A673 (cell line): ENCODE results near the gene NXNL2.

Experiments
- EZH2 ChIP-seq: fragments of 200-600 bp; sonication (generic); IDR thresholded peaks from 2 replicates; pipeline ENCODE4 v1.6.1; 2017; ENCODE audit warnings: borderline replicate concordance, low read depth, mild to moderate bottlenecking, mixed read lengths, antibody characterized with exemption, low read length; ENCODE audit not compliant: poor library complexity, severe bottlenecking
- TF ChIP-seq, protein P1 (sequence below): fragments of 300-800, 200-600 bp; sonication (generic); conservative IDR thresholded peaks from 2 replicates; pipeline ENCODE4 v1.5.1; 2017; ENCODE audit warnings: low read depth, mild to moderate bottlenecking, antibody characterized with exemption, low read length, moderate library complexity, mixed read lengths

DNA sequence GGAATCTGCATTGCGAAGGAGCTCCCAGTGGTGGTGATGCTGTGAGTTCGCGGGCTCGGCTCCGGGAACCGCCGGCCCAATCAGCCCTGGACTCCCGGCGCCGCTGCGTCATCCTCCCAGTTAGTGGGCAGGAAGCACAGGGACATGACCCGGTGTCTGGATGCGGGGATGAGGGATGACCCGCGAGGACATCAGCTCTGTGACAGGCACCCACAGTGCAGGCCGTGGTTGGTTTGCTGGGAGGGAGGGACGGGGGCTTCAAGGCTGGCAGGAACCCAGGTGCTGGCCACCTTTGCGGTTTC lies 996 bp downstream of the NXNL2 start:
- TF ChIP-seq, protein P1, sequence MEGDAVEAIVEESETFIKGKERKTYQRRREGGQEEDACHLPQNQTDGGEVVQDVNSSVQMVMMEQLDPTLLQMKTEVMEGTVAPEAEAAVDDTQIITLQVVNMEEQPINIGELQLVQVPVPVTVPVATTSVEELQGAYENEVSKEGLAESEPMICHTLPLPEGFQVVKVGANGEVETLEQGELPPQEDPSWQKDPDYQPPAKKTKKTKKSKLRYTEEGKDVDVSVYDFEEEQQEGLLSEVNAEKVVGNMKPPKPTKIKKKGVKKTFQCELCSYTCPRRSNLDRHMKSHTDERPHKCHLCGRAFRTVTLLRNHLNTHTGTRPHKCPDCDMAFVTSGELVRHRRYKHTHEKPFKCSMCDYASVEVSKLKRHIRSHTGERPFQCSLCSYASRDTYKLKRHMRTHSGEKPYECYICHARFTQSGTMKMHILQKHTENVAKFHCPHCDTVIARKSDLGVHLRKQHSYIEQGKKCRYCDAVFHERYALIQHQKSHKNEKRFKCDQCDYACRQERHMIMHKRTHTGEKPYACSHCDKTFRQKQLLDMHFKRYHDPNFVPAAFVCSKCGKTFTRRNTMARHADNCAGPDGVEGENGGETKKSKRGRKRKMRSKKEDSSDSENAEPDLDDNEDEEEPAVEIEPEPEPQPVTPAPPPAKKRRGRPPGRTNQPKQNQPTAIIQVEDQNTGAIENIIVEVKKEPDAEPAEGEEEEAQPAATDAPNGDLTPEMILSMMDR, result no peak
- no peak for TF ChIP-seq EZH2
